Measurements from ENCODE around the gene FRMD3. TPM values are rescaled to one million over a fixed set of nuclear protein-coding genes. Genes with fewer than 3 reads are reported as not detected.

Gene FRMD3
- total RNA-seq, 4 donors from 2014 or later, result 15.9 to 28.6 (median 20.7) TPM

DNA sequence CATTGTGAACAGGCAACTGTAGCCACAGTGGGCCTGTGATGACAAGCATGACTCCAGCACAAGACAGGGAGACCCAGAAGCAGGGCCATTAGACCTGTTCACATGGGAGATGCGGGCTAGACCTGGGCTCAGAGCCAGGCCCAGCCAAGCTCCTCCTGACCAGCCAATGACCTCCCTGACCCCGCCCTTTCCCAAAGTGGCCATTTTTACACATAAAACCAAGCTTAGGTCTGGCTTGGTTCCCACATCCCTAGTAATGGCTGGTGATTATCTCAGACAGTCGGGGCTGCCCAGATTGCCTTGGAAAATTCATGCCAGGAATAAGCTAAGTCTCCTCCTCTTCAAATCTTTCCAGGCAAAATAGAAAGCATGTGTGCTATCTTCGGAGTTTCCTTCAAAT lies 94.1 kb downstream of the FRMD3 start:
- Histone ChIP-seq H3K27ac (peak overlapping the region in 1 of 3 donors; percentile 50), H3K4me1 (peaks cover 19 to 26% of the 10 kb centered on the region in 2 donors), H3K36me3 (no peaks in the 10 kb centered on the region), H3K4me3 (replicated peaks in 1 of 3) (no peak overlapping the region), H3K27me3 (no peaks in the 10 kb centered on the region), H3K9me3 (no peaks in the 10 kb centered on the region)
- peak in 1 of 2 donors; percentile 20 for DNase-seq
- intact Hi-C loops (cut with DNase I), result no loop called here
- WGBS, 2 donors, result 63 to 71% methylated on average over 4 of the region's 4 CpGs
- TF ChIP-seq, protein P1, sequence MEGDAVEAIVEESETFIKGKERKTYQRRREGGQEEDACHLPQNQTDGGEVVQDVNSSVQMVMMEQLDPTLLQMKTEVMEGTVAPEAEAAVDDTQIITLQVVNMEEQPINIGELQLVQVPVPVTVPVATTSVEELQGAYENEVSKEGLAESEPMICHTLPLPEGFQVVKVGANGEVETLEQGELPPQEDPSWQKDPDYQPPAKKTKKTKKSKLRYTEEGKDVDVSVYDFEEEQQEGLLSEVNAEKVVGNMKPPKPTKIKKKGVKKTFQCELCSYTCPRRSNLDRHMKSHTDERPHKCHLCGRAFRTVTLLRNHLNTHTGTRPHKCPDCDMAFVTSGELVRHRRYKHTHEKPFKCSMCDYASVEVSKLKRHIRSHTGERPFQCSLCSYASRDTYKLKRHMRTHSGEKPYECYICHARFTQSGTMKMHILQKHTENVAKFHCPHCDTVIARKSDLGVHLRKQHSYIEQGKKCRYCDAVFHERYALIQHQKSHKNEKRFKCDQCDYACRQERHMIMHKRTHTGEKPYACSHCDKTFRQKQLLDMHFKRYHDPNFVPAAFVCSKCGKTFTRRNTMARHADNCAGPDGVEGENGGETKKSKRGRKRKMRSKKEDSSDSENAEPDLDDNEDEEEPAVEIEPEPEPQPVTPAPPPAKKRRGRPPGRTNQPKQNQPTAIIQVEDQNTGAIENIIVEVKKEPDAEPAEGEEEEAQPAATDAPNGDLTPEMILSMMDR (IDR thresholded peaks at IDR 0.05), result no peak
- TF ChIP-seq POLR2A (IDR thresholded peaks at IDR 0.05), result no peak

DNA sequence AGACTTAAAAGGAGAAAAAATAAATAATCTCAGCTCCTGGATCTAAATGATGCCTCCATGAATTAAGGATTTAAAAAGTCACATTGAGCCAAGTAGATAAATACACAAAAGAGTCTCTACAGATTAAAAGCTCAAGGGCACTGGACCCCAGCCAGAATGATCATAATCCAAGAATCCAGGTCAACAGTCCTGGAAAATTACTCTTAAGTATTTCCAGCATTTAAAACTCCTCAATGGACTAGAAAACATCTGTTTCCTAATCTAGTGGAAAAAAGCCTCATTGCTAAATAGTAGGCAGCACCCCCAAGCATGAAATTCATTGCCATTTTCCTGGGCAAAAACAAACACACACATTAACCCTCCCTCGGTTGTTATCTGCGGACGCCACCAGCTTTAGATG lies 96.8 kb downstream of the FRMD3 start:
- H3K4me1 ChIP-seq, result peaks cover 7 to 17% of the 10 kb centered on the region in 2 donors
- H3K36me3 ChIP-seq, result no peaks in the 10 kb centered on the region
- 56 to 67% methylated on average over 3 of the region's 3 CpGs for WGBS, 2 donors
- H3K9me3 ChIP-seq, result no peaks in the 10 kb centered on the region
- DNase-seq, result peak; percentile 63 to 75
- H3K27ac ChIP-seq, result no peak overlapping the region
- intact Hi-C loops (cut with DNase I), result no loop called here
- H3K27me3 ChIP-seq, result no peaks in the 10 kb centered on the region
- no peak overlapping the region for H3K4me3 ChIP-seq (replicated peaks in 1 of 3)
- TF ChIP-seq POLR2A (IDR thresholded peaks at IDR 0.05), result no peak
- TF ChIP-seq, protein P1 (IDR thresholded peaks at IDR 0.05), result no peak

DNA sequence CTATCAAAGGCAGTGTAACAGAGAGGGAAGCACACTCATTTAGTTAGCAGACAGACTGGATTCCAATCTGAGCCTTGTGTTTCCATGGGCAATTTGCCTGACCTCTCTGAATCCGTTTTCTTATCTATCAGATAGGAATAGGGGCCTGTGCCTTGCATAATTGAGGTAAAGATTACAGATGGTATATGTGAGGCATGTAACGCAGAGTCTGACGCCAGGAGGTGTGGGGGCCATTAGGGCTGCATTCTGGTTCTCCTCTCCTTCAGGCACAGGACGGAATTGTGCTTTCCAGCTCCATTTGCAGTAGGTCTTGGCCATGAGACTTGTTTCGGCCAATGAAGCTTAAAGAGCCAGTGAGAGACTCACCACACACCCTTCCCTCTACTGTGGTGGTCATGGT lies 97.6 kb downstream of the FRMD3 start:
- Histone ChIP-seq H3K27me3 (no peaks in the 10 kb centered on the region), H3K9me3 (no peaks in the 10 kb centered on the region), H3K36me3 (no peaks in the 10 kb centered on the region), H3K27ac (no peak overlapping the region), H3K4me3 (replicated peaks in 1 of 3) (no peak overlapping the region), H3K4me1 (peaks cover 7 to 13% of the 10 kb centered on the region in 2 donors)
- DNase-seq, result no peak
- WGBS, 2 donors, result 95 to 98% methylated on average over 5 of the region's 5 CpGs
- no peak for TF ChIP-seq POLR2A (IDR thresholded peaks at IDR 0.05)
- TF ChIP-seq, protein P1 (IDR thresholded peaks at IDR 0.05), result no peak
- intact Hi-C loops (cut with DNase I), result no loop called here

DNA sequence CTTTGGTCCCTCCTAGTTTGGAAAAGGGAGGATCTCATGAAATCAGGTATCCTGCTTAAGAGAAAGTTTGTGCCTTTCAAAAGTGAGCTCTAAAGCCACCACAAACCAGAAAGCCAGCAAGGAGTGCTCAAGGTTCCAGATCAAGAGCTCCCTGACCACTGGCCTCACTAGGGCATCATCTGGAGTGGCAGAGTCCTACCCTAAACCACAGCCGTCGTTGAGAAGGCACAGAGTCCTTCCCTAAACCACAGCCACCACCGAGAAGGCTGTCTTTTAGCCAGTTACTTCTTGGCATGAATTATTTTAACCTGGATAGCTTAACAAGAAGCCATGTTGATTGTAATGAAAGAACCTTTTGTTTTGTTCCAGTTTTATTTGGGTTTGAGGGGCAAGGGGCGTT lies 102.9 kb downstream of the FRMD3 start:
- Histone ChIP-seq H3K27me3 (no peaks in the 10 kb centered on the region), H3K4me1 (peaks cover 30 to 42% of the 10 kb centered on the region in 2 donors), H3K4me3 (replicated peaks in 1 of 3) (no peak overlapping the region), H3K27ac (no peak overlapping the region), H3K9me3 (no peaks in the 10 kb centered on the region), H3K36me3 (no peaks in the 10 kb centered on the region)
- intact Hi-C loops (cut with DNase I), result no loop called here
- WGBS, 2 donors, result 70 to 76% methylated on average over 4 of the region's 4 CpGs
- TF ChIP-seq, protein P1 (IDR thresholded peaks at IDR 0.05), result no peak
- no peak for TF ChIP-seq POLR2A (IDR thresholded peaks at IDR 0.05)
- DNase-seq, result no peak

DNA sequence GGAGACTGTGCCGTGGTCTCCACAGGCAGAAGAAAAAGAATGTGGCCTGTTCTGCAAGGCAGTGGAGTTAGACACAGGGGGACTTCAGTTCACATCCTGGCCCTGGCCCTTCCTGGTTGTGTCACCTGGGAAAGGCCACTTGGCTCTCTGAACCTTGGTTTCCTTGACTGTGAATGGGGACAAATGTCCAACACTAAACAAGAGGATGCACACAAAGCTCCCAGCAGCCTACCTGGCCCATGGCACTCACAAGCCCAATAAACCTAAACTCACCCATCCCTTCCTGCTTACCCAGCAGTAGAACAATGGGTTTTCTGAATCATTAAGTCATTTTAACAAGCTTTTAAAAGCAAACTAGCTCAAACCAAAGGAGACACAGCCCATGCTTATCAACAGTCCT lies 103.9 kb downstream of the FRMD3 start:
- Histone ChIP-seq H3K27ac (no peak overlapping the region), H3K27me3 (no peaks in the 10 kb centered on the region), H3K9me3 (no peaks in the 10 kb centered on the region), H3K4me3 (replicated peaks in 1 of 3) (no peak overlapping the region), H3K36me3 (no peaks in the 10 kb centered on the region), H3K4me1 (peaks cover 32 to 42% of the 10 kb centered on the region in 2 donors)
- intact Hi-C loops (cut with DNase I), result no loop called here
- TF ChIP-seq, protein P1 (IDR thresholded peaks at IDR 0.05), result no peak
- no peak for TF ChIP-seq POLR2A (IDR thresholded peaks at IDR 0.05)
- 100% methylated on average over 1 of the region's 1 CpG for WGBS, 2 donors
- DNase-seq, result no peak

Measured in thyroid gland (tissue), 4 donors.